ENCODE data around the gene ZRANB3. TPM values are rescaled to one million over a fixed set of nuclear protein-coding genes. Genes with fewer than 3 reads are reported as not detected.

ZRANB3 gene
- total RNA-seq, 1 experiment from 2014 or later = 16.3 TPM

DNA sequence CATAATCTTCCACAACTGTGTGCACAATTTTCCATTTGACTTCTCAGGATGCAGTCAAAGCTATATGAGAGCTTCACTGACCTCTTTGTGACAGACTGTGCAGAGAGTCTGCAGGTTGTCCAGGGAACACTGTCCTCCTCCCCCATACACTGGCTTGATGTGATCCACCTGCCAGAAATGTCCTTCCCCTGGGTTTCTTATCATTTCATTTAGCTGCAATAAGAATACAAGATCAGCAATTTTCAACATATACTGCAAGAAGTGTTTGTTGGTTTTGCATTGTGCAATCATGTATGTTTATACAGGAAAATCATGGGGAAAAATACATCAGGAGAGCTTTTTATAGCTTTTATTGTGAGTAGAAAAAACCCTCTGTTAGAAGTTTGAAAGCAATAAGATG is 328.3 kb downstream of the ZRANB3 start:
- intact Hi-C loops (cut with micrococcal nuclease) = no loop called here
- Mint-ChIP-seq H3K27me3 (ENCODE audit: insufficient read depth, unreplicated experiment) (no peaks in the 10 kb centered on the region), H3K4me3 (ENCODE audit: unreplicated experiment) (no peak overlapping the region), H3K4me1 (ENCODE audit: insufficient read depth, unreplicated experiment) (no peaks in the 10 kb centered on the region), H3K9me3 (ENCODE audit: unreplicated experiment) (no peaks in the 10 kb centered on the region), H3K36me3 (ENCODE audit: insufficient read depth, unreplicated experiment) (peaks cover 16% of the 10 kb centered on the region), H3K27ac (ENCODE audit: low read depth, unreplicated experiment) (no peak overlapping the region)
- ChIA-PET CTCF (interaction anchor here (0.8 to 0.9 kb wide), 2 partner anchors 10 to 595 kb away, joined by 4 read pairs; no protein-coding TSS in a partner anchor), POLR2A (no interaction called here)
- no peak for DNase-seq (ENCODE audit: unreplicated experiment)
- TF ChIP-seq, protein P1, sequence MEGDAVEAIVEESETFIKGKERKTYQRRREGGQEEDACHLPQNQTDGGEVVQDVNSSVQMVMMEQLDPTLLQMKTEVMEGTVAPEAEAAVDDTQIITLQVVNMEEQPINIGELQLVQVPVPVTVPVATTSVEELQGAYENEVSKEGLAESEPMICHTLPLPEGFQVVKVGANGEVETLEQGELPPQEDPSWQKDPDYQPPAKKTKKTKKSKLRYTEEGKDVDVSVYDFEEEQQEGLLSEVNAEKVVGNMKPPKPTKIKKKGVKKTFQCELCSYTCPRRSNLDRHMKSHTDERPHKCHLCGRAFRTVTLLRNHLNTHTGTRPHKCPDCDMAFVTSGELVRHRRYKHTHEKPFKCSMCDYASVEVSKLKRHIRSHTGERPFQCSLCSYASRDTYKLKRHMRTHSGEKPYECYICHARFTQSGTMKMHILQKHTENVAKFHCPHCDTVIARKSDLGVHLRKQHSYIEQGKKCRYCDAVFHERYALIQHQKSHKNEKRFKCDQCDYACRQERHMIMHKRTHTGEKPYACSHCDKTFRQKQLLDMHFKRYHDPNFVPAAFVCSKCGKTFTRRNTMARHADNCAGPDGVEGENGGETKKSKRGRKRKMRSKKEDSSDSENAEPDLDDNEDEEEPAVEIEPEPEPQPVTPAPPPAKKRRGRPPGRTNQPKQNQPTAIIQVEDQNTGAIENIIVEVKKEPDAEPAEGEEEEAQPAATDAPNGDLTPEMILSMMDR (IDR thresholded peaks at IDR 0.05; ENCODE audit: unreplicated experiment) = no peak
- no TSS peak for BruUV-seq (replicated peaks)

GRCh38 chr2:135198481-135198880 is 332.5 kb downstream of the ZRANB3 start:
- no peak overlapping the region for H3K27ac Mint-ChIP-seq (ENCODE audit: low read depth, unreplicated experiment)
- TF ChIP-seq, protein P1 (IDR thresholded peaks at IDR 0.05; ENCODE audit: unreplicated experiment) = no peak
- H3K36me3 Mint-ChIP-seq (ENCODE audit: insufficient read depth, unreplicated experiment) = peaks cover 16% of the 10 kb centered on the region
- intact Hi-C loops (cut with micrococcal nuclease) = no loop called here
- H3K4me3 Mint-ChIP-seq (ENCODE audit: unreplicated experiment) = no peak overlapping the region
- ChIA-PET POLR2A (no interaction called here), CTCF (no interaction called here)
- no peaks in the 10 kb centered on the region for H3K27me3 Mint-ChIP-seq (ENCODE audit: insufficient read depth, unreplicated experiment)
- H3K4me1 Mint-ChIP-seq (ENCODE audit: insufficient read depth, unreplicated experiment) = no peaks in the 10 kb centered on the region
- no peaks in the 10 kb centered on the region for H3K9me3 Mint-ChIP-seq (ENCODE audit: unreplicated experiment)
- no peak for DNase-seq (ENCODE audit: unreplicated experiment)
- no TSS peak for BruUV-seq (replicated peaks)

- intact Hi-C loops (cut with micrococcal nuclease) = no loop called here
Observed at GRCh38 chr2:135190799-135191198, 340.2 kb downstream of the ZRANB3 start.

GRCh38 chr2:135189148-135189547 is 341.9 kb downstream of the ZRANB3 start:
- no peaks in the 10 kb centered on the region for H3K4me1 Mint-ChIP-seq (ENCODE audit: insufficient read depth, unreplicated experiment)
- H3K27me3 Mint-ChIP-seq (ENCODE audit: insufficient read depth, unreplicated experiment) = no peaks in the 10 kb centered on the region
- TF ChIP-seq, protein P1 (IDR thresholded peaks at IDR 0.05; ENCODE audit: unreplicated experiment) = no peak
- H3K9me3 Mint-ChIP-seq (ENCODE audit: unreplicated experiment) = no peaks in the 10 kb centered on the region
- H3K27ac Mint-ChIP-seq (ENCODE audit: low read depth, unreplicated experiment) = no peak overlapping the region
- CTCF ChIA-PET = no interaction called here
- H3K4me3 Mint-ChIP-seq (ENCODE audit: unreplicated experiment) = no peak overlapping the region
- POLR2A ChIA-PET = no interaction called here
- no peak for DNase-seq (ENCODE audit: unreplicated experiment)
- peaks cover 7% of the 10 kb centered on the region for H3K36me3 Mint-ChIP-seq (ENCODE audit: insufficient read depth, unreplicated experiment)
- no TSS peak for BruUV-seq (replicated peaks)
- intact Hi-C loops (cut with micrococcal nuclease) = no loop called here

More at GRCh38 chr2:135190799-135191198, 340.2 kb downstream of the ZRANB3 start:
- Mint-ChIP-seq H3K27me3 (ENCODE audit: insufficient read depth, unreplicated experiment) (no peaks in the 10 kb centered on the region), H3K4me1 (ENCODE audit: insufficient read depth, unreplicated experiment) (no peaks in the 10 kb centered on the region), H3K27ac (ENCODE audit: low read depth, unreplicated experiment) (no peak overlapping the region), H3K36me3 (ENCODE audit: insufficient read depth, unreplicated experiment) (peaks cover 7% of the 10 kb centered on the region), H3K4me3 (ENCODE audit: unreplicated experiment) (no peak overlapping the region), H3K9me3 (ENCODE audit: unreplicated experiment) (no peaks in the 10 kb centered on the region)
- TF ChIP-seq, protein P1 (IDR thresholded peaks at IDR 0.05; ENCODE audit: unreplicated experiment) = no peak
- no TSS peak for BruUV-seq (replicated peaks)
- POLR2A ChIA-PET = interaction anchor here (0.6 kb wide), 1 partner anchor 181 kb away, joined by 3 read pairs; no protein-coding TSS in a partner anchor
- DNase-seq (ENCODE audit: unreplicated experiment) = no peak
- CTCF ChIA-PET = no interaction called here

All from MCF 10A (cell line).